ENCODE data around the gene CIB1.

- no peak for TF ChIP-seq CTCF (IDR thresholded peaks at IDR 0.05)
- TF ChIP-seq POLR2A (IDR thresholded peaks at IDR 0.05), result no peak
These were observed 30.3 kb downstream of the CIB1 start for GRCh38 chr15:90203473-90203872.

Data from right lobe of liver (tissue), 4 donors.